GM12865 (cell line): ENCODE measurements around the gene ACP2.

Experiments
- DNase-seq: peaks from one replicate; pipeline ENCODE4 v3.0.0; 2010; ENCODE audit warnings: low read depth
- H3K4me3 ChIP-seq: 2 replicates; pipeline ENCODE4 v1.5.1; 2011; ENCODE audit warnings: mild to moderate bottlenecking, low read depth, low read length, control low read depth
- TF ChIP-seq, protein P1 (sequence below): IDR thresholded peaks from 2 replicates; pipeline ENCODE4 v1.5.1; 2011; ENCODE audit warnings: low read length, control low read depth, low read depth, inconsistent platforms; ENCODE audit not compliant: insufficient read depth; ENCODE audit errors: missing control alignments

The ACP2 gene

GRCh38 chr11:47244448-47245350 is 3.9 kb downstream of the ACP2 start:
- no peak for DNase-seq
- TF ChIP-seq, protein P1, sequence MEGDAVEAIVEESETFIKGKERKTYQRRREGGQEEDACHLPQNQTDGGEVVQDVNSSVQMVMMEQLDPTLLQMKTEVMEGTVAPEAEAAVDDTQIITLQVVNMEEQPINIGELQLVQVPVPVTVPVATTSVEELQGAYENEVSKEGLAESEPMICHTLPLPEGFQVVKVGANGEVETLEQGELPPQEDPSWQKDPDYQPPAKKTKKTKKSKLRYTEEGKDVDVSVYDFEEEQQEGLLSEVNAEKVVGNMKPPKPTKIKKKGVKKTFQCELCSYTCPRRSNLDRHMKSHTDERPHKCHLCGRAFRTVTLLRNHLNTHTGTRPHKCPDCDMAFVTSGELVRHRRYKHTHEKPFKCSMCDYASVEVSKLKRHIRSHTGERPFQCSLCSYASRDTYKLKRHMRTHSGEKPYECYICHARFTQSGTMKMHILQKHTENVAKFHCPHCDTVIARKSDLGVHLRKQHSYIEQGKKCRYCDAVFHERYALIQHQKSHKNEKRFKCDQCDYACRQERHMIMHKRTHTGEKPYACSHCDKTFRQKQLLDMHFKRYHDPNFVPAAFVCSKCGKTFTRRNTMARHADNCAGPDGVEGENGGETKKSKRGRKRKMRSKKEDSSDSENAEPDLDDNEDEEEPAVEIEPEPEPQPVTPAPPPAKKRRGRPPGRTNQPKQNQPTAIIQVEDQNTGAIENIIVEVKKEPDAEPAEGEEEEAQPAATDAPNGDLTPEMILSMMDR, result no peak
- no peak overlapping the region for H3K4me3 ChIP-seq

GRCh38 chr11:47243454-47243853 is 5.2 kb downstream of the ACP2 start:
- TF ChIP-seq, protein P1, result no peak
- no peak for DNase-seq
- no peak overlapping the region for H3K4me3 ChIP-seq

GRCh38 chr11:47242596-47243192 is 5.9 kb downstream of the ACP2 start:
- TF ChIP-seq, protein P1, result no peak

GRCh38 chr11:47241841-47242301 is 6.7 kb downstream of the ACP2 start:
- TF ChIP-seq, protein P1, result no peak
- no peak for DNase-seq
- H3K4me3 ChIP-seq, result no peak overlapping the region

More at GRCh38 chr11:47242596-47243192, 5.9 kb downstream of the ACP2 start:
- DNase-seq, result no peak
- no peak overlapping the region for H3K4me3 ChIP-seq

- no peak for DNase-seq
- no peak overlapping the region for H3K4me3 ChIP-seq
- TF ChIP-seq, protein P1, result no peak
Observed at GRCh38 chr11:47239852-47240251, 8.8 kb downstream of the ACP2 start.

DNA sequence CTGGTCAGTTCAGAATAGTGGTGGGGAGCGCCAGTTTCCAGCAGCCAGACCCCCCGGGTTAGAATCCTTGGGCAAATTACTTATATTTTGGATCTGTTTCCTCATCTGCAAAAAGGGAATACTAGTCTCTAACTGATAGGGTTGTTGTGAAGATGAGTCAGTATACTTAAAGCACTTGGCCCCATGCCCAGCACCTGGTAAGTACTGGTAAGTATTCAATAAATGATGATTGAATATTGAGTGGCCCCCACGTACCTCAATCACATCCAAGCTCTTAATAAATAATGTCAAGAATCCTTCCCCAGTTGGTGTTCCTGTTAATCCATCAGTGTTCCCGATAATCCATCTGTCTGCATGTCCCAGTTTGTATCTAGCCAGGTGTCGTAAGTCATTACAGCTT is 12.1 kb downstream of the ACP2 start:
- TF ChIP-seq, protein P1, result no peak
- no peak for DNase-seq
- H3K4me3 ChIP-seq, result no peak overlapping the region
